Fibroblast of skin of scalp (primary cell): ENCODE measurements around the gene RSF1. TPM values are rescaled to one million over a fixed set of nuclear protein-coding genes. Genes with fewer than 3 reads are reported as not detected.
A peak's percentile ranks its signal among the peaks of the same experiment; 100 is the strongest.
"Not testable (repeated sequence)": the region's sequence is repeated elsewhere in the genome, so short reads cannot be mapped to it uniquely, and the experiment has no call there.

Source experiments
- DNase-seq: peaks from one replicate; pipeline ENCODE4 v3.0.0-alpha.2; 2013
- polyA plus RNA-seq, 2 experiments: library from polyadenylated mRNA; unstranded; fragments of 120-200 nt; gene quantifications; one replicate each; pipeline ENCODE4 v1.2.1, GENCODE V29; 2013; ENCODE audit not compliant: insufficient read length in 2 of 2

Gene RSF1
- polyA plus RNA-seq (2013, experiment 1 of 2; ENCODE audit: insufficient read length) = 27.5 TPM
- polyA plus RNA-seq (2013, experiment 2 of 2; ENCODE audit: insufficient read length) = 38.6 TPM

- DNase-seq = peak; percentile 99
Observed at GRCh38 chr11:77820565-77821348, at the start of gene RSF1, which contains the start of gene AAMDC. RSF1 (minus strand) TSS chr11:77820722; CDS start chr11:77820714, 8 bp downstream. AAMDC (plus strand) TSS chr11:77821144; CDS start chr11:77842497, 21,353 bp downstream.

- DNase-seq = no peak
Observed at GRCh38 chr11:77868744-77869143, 48.2 kb upstream of the RSF1 start.

- no peak for DNase-seq
Observed at GRCh38 chr11:77866336-77866735, 45.8 kb upstream of the RSF1 start.

GRCh38 chr11:77865805-77866204 is 45.3 kb upstream of the RSF1 start:
- DNase-seq = peak; percentile 55

GRCh38 chr11:77861444-77861843 is 40.9 kb upstream of the RSF1 start:
- DNase-seq = not testable (repeated sequence)

- not testable (repeated sequence) for DNase-seq
Observed at GRCh38 chr11:77857906-77858457, 37.5 kb upstream of the RSF1 start.

- DNase-seq = no peak
Observed at GRCh38 chr11:77854838-77855237, 34.3 kb upstream of the RSF1 start.

GRCh38 chr11:77851503-77851902 is 31.0 kb upstream of the RSF1 start:
- peak; percentile 20 for DNase-seq

GRCh38 chr11:77843700-77844099 is 23.2 kb upstream of the RSF1 start:
- not testable (repeated sequence) for DNase-seq

- peak; percentile 11 for DNase-seq
Observed at GRCh38 chr11:77842441-77843121, 22.1 kb upstream of the RSF1 start.

GRCh38 chr11:77833302-77833701 is 12.8 kb upstream of the RSF1 start:
- no peak for DNase-seq

- no peak for DNase-seq
Observed at GRCh38 chr11:77828926-77829325, 8.4 kb upstream of the RSF1 start.

GRCh38 chr11:77823775-77824174 is 3.3 kb upstream of the RSF1 start:
- DNase-seq = peak; percentile 24

- DNase-seq = not testable (repeated sequence)
Observed at GRCh38 chr11:77822126-77822525, 1.6 kb upstream of the RSF1 start.

GRCh38 chr11:77821349-77821851 is 878 bp upstream of the RSF1 start:
- peak; percentile 29 for DNase-seq

GRCh38 chr11:77819921-77820564 is 479 bp downstream of the RSF1 start:
- peak; percentile 22 for DNase-seq

GRCh38 chr11:77819411-77819920 is 1.1 kb downstream of the RSF1 start:
- peak; percentile 85 for DNase-seq

GRCh38 chr11:77815459-77815858 is 5.1 kb downstream of the RSF1 start:
- DNase-seq = no peak

- no peak for DNase-seq
Observed at GRCh38 chr11:77814848-77815247, 5.7 kb downstream of the RSF1 start.

GRCh38 chr11:77813256-77813655 is 7.3 kb downstream of the RSF1 start:
- DNase-seq = no peak

- DNase-seq = no peak
Observed at GRCh38 chr11:77806993-77807392, 13.5 kb downstream of the RSF1 start.

GRCh38 chr11:77806415-77806814 is 14.1 kb downstream of the RSF1 start:
- no peak for DNase-seq
